ENCODE measurements around the gene NDST4.

The NDST4 gene

GRCh38 chr4:114813961-114814360 lies 299.5 kb downstream of the NDST4 start:
- H3K4me3 ChIP-seq (ENCODE audit: low read length in 2 of 2) = no peak overlapping the region
- no peaks in the 10 kb centered on the region for H3K9me3 ChIP-seq (ENCODE audit: control insufficient read depth in 2 of 2, low read length in 2 of 2)
- H3K9ac ChIP-seq (ENCODE audit: low read depth in 1 of 2, low read length in 2 of 2) = no peak overlapping the region
- H3K4me1 ChIP-seq (ENCODE audit: control insufficient read depth in 2 of 2, insufficient read depth in 2 of 2, low read length in 2 of 2) = no peaks in the 10 kb centered on the region
- no peak overlapping the region for H3K27ac ChIP-seq (ENCODE audit: low read depth in 2 of 2, low read length in 2 of 2)
- no peaks in the 10 kb centered on the region for H3K36me3 ChIP-seq (ENCODE audit: control insufficient read depth in 2 of 2, insufficient read depth in 2 of 2, low read length in 2 of 2)
- H3K27me3 ChIP-seq (ENCODE audit: control insufficient read depth in 2 of 2, insufficient read depth in 2 of 2, low read length in 2 of 2) = no peaks in the 10 kb centered on the region

DNA sequence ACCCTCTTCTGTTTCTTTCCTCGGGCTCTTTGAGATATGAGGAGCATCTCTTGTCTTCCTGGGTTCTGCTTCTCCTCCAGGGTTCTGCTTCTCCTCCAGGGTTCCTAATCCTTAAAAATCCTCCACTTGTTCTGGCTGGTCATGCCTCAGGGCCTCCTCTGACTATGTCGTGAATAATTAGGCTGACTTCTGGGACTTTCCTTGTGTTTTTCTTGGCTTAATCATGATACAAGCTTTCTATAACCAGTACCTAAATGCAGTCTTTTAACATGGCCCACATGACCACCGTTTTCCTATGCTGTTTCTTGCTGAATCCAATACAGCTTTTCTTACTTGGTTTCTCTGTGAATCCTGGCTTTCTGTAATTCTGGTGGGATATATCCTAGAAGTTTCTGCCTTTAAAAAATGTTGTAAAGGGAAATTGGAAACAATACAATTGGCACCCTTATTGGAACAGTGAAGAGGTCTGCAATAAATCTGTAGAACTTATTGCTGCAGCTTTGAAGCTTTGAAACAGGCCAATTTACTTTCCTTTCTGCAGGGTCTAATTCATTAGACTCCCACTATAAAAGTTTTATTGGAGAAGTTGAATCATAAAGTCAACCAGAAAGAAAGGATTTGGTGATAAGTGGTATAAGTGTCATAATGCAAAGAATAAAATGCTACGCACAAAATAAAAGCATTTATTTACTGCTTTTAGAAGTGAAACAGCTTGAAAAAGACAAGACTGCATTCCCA lies 301.7 kb downstream of the NDST4 start:
- H3K27me3 ChIP-seq (ENCODE audit: control insufficient read depth in 2 of 2, insufficient read depth in 2 of 2, low read length in 2 of 2) = no peaks in the 10 kb centered on the region
- H3K4me1 ChIP-seq (ENCODE audit: control insufficient read depth in 2 of 2, insufficient read depth in 2 of 2, low read length in 2 of 2) = no peaks in the 10 kb centered on the region
- H3K4me3 ChIP-seq (ENCODE audit: low read length in 2 of 2) = no peak overlapping the region
- no peak overlapping the region for H3K9ac ChIP-seq (ENCODE audit: low read depth in 1 of 2, low read length in 2 of 2)
- H3K9me3 ChIP-seq (ENCODE audit: control insufficient read depth in 2 of 2, low read length in 2 of 2) = no peaks in the 10 kb centered on the region
- no peak overlapping the region for H3K27ac ChIP-seq (ENCODE audit: low read depth in 2 of 2, low read length in 2 of 2)
- no peaks in the 10 kb centered on the region for H3K36me3 ChIP-seq (ENCODE audit: control insufficient read depth in 2 of 2, insufficient read depth in 2 of 2, low read length in 2 of 2)

- Histone ChIP-seq H3K9ac (ENCODE audit: low read depth in 1 of 2, low read length in 2 of 2) (no peak overlapping the region), H3K9me3 (ENCODE audit: control insufficient read depth in 2 of 2, low read length in 2 of 2) (no peaks in the 10 kb centered on the region), H3K4me3 (ENCODE audit: low read length in 2 of 2) (no peak overlapping the region), H3K36me3 (ENCODE audit: control insufficient read depth in 2 of 2, insufficient read depth in 2 of 2, low read length in 2 of 2) (no peaks in the 10 kb centered on the region), H3K27ac (ENCODE audit: low read depth in 2 of 2, low read length in 2 of 2) (no peak overlapping the region), H3K27me3 (ENCODE audit: control insufficient read depth in 2 of 2, insufficient read depth in 2 of 2, low read length in 2 of 2) (no peaks in the 10 kb centered on the region), H3K4me1 (ENCODE audit: control insufficient read depth in 2 of 2, insufficient read depth in 2 of 2, low read length in 2 of 2) (no peaks in the 10 kb centered on the region)
Measured at GRCh38 chr4:114807759-114808404, 305.5 kb downstream of the NDST4 start.

GRCh38 chr4:114807357-114807756 lies 306.1 kb downstream of the NDST4 start:
- H3K27ac ChIP-seq (ENCODE audit: low read depth in 2 of 2, low read length in 2 of 2) = no peak overlapping the region
- no peaks in the 10 kb centered on the region for H3K9me3 ChIP-seq (ENCODE audit: control insufficient read depth in 2 of 2, low read length in 2 of 2)
- H3K27me3 ChIP-seq (ENCODE audit: control insufficient read depth in 2 of 2, insufficient read depth in 2 of 2, low read length in 2 of 2) = no peaks in the 10 kb centered on the region
- H3K36me3 ChIP-seq (ENCODE audit: control insufficient read depth in 2 of 2, insufficient read depth in 2 of 2, low read length in 2 of 2) = no peaks in the 10 kb centered on the region
- H3K4me3 ChIP-seq (ENCODE audit: low read length in 2 of 2) = no peak overlapping the region
- no peak overlapping the region for H3K9ac ChIP-seq (ENCODE audit: low read depth in 1 of 2, low read length in 2 of 2)
- no peaks in the 10 kb centered on the region for H3K4me1 ChIP-seq (ENCODE audit: control insufficient read depth in 2 of 2, insufficient read depth in 2 of 2, low read length in 2 of 2)

- H3K27ac ChIP-seq (ENCODE audit: low read depth in 2 of 2, low read length in 2 of 2) = no peak overlapping the region
- no peaks in the 10 kb centered on the region for H3K4me1 ChIP-seq (ENCODE audit: control insufficient read depth in 2 of 2, insufficient read depth in 2 of 2, low read length in 2 of 2)
- no peaks in the 10 kb centered on the region for H3K9me3 ChIP-seq (ENCODE audit: control insufficient read depth in 2 of 2, low read length in 2 of 2)
- H3K9ac ChIP-seq (ENCODE audit: low read depth in 1 of 2, low read length in 2 of 2) = no peak overlapping the region
- no peaks in the 10 kb centered on the region for H3K36me3 ChIP-seq (ENCODE audit: control insufficient read depth in 2 of 2, insufficient read depth in 2 of 2, low read length in 2 of 2)
- no peak overlapping the region for H3K4me3 ChIP-seq (ENCODE audit: low read length in 2 of 2)
- H3K27me3 ChIP-seq (ENCODE audit: control insufficient read depth in 2 of 2, insufficient read depth in 2 of 2, low read length in 2 of 2) = no peaks in the 10 kb centered on the region
Measured at GRCh38 chr4:114791976-114792375, 321.4 kb downstream of the NDST4 start.

DNA sequence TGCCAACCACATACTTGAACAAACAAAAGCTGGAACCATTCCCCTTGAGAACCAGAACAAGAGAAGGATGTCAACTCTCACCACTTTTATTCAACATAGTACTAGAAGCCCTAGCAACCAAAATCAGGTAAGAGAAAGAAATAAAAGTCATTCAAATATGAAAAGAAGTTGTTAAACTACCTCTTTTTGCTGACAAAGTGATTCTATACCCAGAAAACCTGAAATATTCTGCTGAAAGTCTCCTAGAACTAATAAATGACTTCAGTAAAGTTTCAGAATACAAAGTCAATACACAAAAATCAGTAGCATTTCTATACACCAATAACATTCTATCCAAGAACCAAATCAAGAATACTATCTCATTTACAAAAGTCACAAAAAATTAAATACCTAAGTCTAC lies 327.9 kb downstream of the NDST4 start:
- Histone ChIP-seq H3K27me3 (ENCODE audit: control insufficient read depth in 2 of 2, insufficient read depth in 2 of 2, low read length in 2 of 2) (no peaks in the 10 kb centered on the region), H3K9ac (ENCODE audit: low read depth in 1 of 2, low read length in 2 of 2) (no peak overlapping the region), H3K9me3 (ENCODE audit: control insufficient read depth in 2 of 2, low read length in 2 of 2) (no peaks in the 10 kb centered on the region), H3K4me1 (ENCODE audit: control insufficient read depth in 2 of 2, insufficient read depth in 2 of 2, low read length in 2 of 2) (no peaks in the 10 kb centered on the region), H3K4me3 (ENCODE audit: low read length in 2 of 2) (no peak overlapping the region), H3K27ac (ENCODE audit: low read depth in 2 of 2, low read length in 2 of 2) (no peak overlapping the region), H3K36me3 (ENCODE audit: control insufficient read depth in 2 of 2, insufficient read depth in 2 of 2, low read length in 2 of 2) (no peaks in the 10 kb centered on the region)

GRCh38 chr4:114783215-114783595 lies 330.2 kb downstream of the NDST4 start:
- H3K9me3 ChIP-seq (ENCODE audit: control insufficient read depth in 2 of 2, low read length in 2 of 2) = no peaks in the 10 kb centered on the region
- H3K4me3 ChIP-seq (ENCODE audit: low read length in 2 of 2) = no peak overlapping the region
- no peak overlapping the region for H3K9ac ChIP-seq (ENCODE audit: low read depth in 1 of 2, low read length in 2 of 2)
- H3K27me3 ChIP-seq (ENCODE audit: control insufficient read depth in 2 of 2, insufficient read depth in 2 of 2, low read length in 2 of 2) = no peaks in the 10 kb centered on the region
- H3K36me3 ChIP-seq (ENCODE audit: control insufficient read depth in 2 of 2, insufficient read depth in 2 of 2, low read length in 2 of 2) = no peaks in the 10 kb centered on the region
- no peaks in the 10 kb centered on the region for H3K4me1 ChIP-seq (ENCODE audit: control insufficient read depth in 2 of 2, insufficient read depth in 2 of 2, low read length in 2 of 2)
- H3K27ac ChIP-seq (ENCODE audit: low read depth in 2 of 2, low read length in 2 of 2) = no peak overlapping the region

DNA sequence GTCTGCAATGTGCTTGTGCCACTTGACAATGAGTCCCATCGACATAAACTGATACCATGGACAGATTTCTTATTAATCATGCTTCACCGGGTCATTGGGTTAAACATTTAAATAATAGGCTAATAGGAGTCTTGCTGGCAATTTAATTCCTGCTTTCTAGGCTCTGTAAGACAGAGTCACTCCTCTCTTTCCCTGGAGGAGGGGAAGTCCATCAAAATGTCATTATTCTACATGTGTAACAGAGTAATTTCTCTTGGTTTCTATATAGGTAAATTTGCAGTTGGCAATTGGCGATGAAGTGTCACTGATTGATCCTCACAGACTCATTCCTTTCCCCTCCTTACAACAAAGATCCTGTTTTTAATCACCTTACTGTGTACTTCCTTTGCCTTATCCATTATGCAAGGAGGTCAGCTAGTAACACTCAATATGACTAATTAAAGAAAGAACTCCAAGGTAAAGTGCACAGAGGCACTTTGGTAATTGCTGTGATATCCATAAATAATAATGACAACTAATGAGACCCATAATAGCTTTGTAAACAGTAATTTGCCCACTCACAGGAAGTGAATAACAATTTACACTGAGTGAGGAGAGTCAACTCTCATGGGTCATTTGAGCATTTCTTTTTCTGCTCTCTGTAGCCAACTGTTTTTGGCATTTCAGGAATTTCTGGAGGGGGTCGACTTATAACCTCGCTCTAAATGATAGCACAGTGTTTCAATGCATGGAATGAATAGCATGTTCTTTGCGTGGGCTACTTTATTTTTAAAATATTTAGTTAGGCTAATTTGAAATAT lies 330.8 kb downstream of the NDST4 start:
- H3K27ac ChIP-seq (ENCODE audit: low read depth in 2 of 2, low read length in 2 of 2) = no peak overlapping the region
- H3K9ac ChIP-seq (ENCODE audit: low read depth in 1 of 2, low read length in 2 of 2) = no peak overlapping the region
- no peaks in the 10 kb centered on the region for H3K9me3 ChIP-seq (ENCODE audit: control insufficient read depth in 2 of 2, low read length in 2 of 2)
- no peaks in the 10 kb centered on the region for H3K4me1 ChIP-seq (ENCODE audit: control insufficient read depth in 2 of 2, insufficient read depth in 2 of 2, low read length in 2 of 2)
- no peaks in the 10 kb centered on the region for H3K36me3 ChIP-seq (ENCODE audit: control insufficient read depth in 2 of 2, insufficient read depth in 2 of 2, low read length in 2 of 2)
- no peak overlapping the region for H3K4me3 ChIP-seq (ENCODE audit: low read length in 2 of 2)
- no peaks in the 10 kb centered on the region for H3K27me3 ChIP-seq (ENCODE audit: control insufficient read depth in 2 of 2, insufficient read depth in 2 of 2, low read length in 2 of 2)

- no peaks in the 10 kb centered on the region for H3K36me3 ChIP-seq (ENCODE audit: control insufficient read depth in 2 of 2, insufficient read depth in 2 of 2, low read length in 2 of 2)
- no peak overlapping the region for H3K4me3 ChIP-seq (ENCODE audit: low read length in 2 of 2)
- H3K27me3 ChIP-seq (ENCODE audit: control insufficient read depth in 2 of 2, insufficient read depth in 2 of 2, low read length in 2 of 2) = no peaks in the 10 kb centered on the region
- H3K27ac ChIP-seq (ENCODE audit: low read depth in 2 of 2, low read length in 2 of 2) = no peak overlapping the region
- H3K9me3 ChIP-seq (ENCODE audit: control insufficient read depth in 2 of 2, low read length in 2 of 2) = no peaks in the 10 kb centered on the region
- H3K9ac ChIP-seq (ENCODE audit: low read depth in 1 of 2, low read length in 2 of 2) = no peak overlapping the region
- H3K4me1 ChIP-seq (ENCODE audit: control insufficient read depth in 2 of 2, insufficient read depth in 2 of 2, low read length in 2 of 2) = no peaks in the 10 kb centered on the region
Measured at GRCh38 chr4:114780205-114780604, 333.2 kb downstream of the NDST4 start.

Data from mucosa of rectum (tissue), 2 donors.